GF-D8 (cell line): ENCODE results near the gene NDP.
A peak's percentile ranks its signal among the peaks of the same experiment; 100 is the strongest.

Experiments used
- DNase-seq: peaks from one replicate; lab custom pipeline; 2025; lab: John Stamatoyannopoulos, UW

NDP gene, protein sequence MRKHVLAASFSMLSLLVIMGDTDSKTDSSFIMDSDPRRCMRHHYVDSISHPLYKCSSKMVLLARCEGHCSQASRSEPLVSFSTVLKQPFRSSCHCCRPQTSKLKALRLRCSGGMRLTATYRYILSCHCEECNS

DNA sequence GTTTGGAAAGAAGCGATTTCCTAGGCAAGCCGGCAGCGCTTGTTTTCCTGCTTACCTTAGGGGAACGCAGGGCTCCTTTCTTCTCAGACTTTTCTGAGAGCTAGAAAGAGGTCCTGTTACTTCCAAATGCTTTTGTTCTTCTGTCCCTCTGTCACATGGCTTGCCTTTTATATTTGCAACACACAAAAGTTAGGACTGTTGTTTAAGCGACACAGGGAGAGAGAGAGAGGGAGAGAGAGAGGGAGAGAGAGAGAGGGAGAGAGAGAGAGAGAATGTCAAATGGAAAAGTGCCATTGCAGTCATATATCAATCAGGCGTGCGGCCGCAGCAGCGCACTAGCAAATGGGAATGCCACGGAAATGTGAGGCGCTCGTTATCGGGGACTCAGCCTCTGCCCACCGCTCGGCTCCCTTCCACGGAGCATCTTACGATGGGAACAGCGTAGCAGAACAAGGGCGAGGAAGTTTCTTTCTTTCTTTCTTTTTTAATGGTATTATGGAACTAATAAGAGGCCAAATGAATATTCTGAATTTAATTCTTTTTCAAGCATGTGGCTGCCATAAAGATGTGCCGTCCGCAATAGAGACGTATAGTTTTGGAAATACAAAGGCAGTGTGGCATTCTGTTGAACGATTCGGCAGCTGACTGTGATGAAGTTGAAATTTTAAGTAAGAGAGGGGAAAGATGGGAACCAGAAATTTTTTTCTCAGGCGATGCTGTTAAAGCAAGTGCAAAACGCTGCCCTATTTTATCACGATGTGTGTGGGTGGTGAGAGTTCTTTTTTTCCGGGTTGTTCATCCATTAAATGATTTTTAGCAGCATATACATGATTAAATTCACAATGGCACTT, at the start of gene NDP:
Gene NDP, minus strand, starts transcription at position 142 of the 851 bp plus-strand sequence. CDS start 14,745 bp downstream, outside the sequence.
- no peak for DNase-seq

DNA sequence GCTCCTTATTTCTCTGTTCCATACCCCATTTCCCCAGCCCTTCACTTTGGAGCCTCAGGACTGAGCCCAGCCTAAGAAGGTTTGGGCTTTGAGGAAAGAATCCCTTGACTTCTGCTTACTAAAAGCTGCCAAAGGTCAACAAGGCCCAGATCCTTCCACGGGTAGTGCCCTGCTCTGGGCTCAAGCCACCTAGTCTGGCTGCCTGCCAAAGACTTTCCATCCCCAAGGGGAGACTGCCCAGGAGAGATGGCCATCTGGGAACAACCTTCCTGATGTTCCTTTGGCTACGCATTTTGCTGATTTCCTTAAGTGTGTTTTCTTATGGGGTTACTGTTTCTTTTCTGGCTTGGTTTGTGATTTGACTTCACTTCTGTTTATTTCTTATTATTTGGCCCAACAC, 49.8 kb upstream of the NDP start:
- DNase-seq, result no peak

DNA sequence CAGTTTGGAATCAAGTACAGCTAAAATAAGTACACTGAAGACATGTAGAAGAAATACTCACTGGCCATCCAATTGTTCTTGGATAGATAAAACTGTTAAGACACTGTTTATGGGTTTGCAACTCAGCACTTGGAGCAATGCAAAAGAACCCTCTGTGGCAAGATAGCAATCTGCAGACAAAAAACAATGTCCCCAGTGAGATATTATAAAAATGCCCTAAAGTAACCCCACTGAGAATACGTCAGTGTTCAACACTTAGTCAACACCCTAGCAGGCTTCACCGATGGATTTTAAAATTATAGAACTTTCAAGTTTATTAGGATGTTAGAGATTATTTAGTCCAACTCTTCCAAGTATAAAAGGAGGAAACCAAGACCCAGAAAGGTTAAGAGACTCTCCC, 47.5 kb upstream of the NDP start:
- no peak for DNase-seq

DNA sequence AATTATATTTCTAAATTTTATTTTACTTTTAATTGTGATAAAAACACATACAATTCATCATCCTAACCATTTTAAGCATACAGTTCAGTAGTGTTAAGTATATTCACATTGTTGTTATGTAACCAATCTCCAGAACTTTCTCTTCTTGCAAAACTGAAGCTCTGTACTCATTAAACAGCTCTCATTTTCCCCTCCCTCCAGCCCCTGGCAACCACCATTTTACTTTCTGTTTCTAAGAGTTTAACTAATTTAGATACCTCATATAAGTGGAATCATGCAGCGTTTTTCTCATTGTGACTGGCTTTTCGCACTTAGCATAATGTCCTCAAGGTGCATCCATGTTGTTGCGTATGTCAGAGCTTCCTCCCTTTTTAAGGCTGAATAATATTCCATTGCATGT, 46.7 kb upstream of the NDP start:
- DNase-seq, result no peak

DNA sequence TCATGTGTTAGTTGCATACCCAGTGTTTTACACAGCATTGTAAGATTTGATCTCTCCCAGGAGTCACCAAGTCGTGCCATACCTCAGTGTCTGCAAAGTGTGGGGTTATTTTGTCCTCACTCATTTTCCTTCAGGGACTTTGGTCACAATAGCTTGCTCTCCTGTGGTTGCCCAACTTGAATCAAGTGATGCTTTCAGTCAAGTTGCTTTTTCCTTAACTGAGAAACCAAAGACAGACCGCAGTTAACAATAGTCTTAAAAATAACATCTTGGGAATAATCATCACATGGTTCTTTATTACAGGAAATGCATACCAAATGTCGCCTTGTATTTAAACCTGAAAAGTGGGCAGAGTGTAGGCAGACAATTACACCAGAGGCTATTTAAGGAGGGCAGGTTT, 44.5 kb upstream of the NDP start:
- DNase-seq, result no peak

DNA sequence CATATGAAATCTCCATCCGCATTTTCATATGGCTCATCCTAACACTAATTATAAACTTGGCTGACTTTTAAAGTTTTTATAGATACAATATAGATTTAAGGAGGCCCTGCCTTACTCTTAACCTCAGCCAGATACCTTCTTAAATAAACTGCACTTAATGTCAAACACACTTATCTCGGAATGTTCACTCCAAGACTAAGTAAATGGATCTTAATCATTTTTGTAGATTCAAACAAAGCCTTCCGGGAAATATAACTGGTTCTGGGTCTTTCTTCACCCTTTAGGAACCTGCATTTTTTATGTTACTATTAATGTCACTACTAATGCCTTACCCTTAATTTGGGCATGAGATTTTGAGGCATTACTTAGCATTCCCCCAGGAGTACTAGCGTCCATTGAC, 43.7 kb upstream of the NDP start:
- no peak for DNase-seq

DNA sequence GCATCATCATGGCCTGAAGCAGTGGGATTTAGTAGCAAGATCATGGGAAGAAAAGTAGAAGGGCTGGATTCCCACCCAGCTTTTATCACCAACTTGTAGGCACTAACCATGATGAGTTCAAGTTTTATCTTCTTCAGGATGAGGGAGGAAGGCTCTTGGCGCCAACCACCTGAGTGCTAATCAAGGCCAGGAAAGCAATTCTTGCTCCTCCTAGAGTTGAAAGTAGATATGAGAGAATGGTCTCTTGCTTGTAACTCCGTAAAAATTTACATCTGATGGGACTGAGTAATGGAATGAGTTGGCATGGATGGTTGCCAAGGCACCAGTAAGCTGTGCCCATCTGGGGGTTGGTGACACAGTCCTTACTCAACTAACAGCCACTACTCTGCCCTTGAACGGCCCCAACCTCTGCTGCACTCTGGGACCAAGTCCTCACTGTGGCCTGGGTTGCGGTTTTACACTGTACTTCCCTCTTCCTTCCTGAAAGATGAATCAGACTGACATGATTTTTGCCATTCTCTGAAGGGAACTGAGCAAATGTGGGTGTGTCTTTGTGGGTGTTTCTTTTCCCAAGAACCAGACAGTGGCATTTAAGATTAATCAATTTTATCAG, 39.4 kb upstream of the NDP start:
- DNase-seq, result peak; percentile 50

DNA sequence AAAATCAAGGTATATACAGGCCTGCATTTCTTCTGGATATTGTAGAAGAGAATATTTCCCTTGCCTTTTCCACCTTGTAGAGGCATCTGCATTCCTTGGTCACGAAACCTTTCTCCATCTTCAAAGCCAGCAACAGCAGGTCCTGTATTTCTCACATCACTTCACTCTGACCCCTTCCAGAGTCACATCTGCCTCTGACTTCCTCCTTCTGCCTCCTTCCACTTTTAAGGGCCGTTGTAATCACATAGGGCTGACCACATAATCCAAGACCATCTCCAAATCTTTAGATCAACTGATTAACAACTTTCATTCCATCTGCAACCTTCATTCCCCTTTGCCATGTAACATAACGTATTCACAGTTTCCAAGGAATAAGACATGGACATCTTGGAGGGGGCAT, 38.3 kb upstream of the NDP start:
- DNase-seq, result no peak

DNA sequence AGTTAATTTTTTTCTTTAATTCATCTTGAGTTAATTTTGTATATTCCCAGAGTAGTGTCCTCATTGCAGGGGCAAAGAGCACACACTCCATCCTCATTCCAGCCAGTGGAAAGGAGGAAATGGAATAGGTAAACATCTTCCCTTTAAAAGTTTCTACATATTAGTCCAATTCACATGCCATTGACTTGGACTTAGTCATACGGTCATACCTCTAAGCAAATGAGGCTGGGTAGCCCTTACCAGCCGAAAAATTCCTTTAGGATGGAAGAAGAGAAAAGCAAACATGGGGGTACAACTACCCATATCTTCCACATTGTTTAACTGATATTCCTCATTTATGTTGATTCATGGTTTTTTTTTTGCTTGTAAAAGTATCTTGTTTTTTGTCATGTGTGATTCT, 37.4 kb upstream of the NDP start:
- DNase-seq, result no peak

DNA sequence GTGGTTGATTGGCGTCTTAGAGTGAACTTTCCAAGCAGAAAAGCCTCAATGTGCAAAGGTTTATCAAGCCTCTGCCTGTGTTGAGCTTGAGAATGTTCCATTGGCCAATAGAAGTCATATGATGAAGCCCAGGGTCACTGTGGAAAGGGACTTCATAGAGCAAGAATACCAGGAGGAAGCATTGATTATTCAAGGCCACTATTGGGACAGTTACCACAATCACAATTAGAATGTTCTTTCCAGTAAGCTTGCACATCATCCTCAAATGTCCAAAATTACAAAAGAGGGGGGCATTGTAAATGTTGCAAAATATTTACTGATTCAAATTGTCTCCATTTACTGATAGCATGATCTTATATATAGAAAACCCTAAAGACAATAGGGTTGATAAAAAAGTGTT, 32.9 kb upstream of the NDP start:
- DNase-seq, result no peak

DNA sequence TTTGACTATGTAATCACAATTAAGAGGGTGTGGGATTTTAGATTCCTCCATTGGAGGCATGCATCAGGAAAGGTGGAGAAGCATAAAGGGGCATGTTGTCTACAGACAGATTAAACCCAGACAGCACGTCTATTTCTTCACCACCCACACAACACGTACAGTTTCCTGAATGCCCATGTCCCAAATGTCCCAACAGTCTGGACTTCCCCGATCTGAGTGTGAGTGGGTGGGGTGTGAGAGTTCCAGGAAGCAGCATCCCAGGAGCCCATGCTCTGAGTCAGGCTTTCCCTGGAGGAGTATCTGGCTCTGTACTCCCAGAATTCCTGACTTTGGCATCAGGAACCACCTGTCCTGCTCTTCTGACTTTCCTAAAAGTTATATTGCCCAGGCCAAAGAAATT, 30.8 kb upstream of the NDP start:
- no peak for DNase-seq

DNA sequence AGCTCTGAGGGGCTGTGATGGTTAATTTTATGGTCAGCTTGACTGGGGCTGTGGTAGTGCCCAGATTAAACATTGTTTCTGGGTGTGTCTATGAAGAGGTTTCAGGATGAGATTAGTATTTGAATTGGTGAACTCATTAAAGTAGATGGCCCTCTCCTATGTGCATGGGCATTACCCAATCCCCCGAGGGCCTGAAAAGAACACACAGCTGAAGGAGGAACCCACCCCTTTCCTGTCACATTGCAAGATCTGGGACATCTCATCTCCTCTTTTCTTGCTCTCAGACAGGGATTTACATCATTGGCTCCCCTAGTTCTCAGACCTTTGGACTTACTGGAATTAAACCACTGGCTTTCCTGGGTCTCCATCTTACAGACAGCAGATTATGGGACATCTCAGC, 29.4 kb upstream of the NDP start:
- no peak for DNase-seq

DNA sequence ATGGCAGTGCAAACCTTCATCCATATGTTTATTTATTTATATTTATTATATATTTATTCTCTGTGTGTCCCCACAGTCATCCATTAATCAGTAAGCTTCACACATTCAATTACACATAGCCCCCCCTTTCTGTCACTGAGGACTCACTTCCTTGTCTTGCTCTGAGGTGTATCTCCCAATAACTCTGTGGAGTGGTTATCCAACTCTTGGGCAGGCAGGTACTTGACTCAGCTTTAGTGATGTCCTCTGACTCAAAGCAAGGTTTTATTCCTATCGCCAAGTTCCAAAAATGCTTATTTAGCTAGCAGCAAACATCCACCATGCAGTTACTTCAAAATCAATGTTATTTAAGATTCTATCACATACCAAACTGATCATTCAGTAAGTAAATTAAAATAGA, 25.2 kb upstream of the NDP start:
- no peak for DNase-seq

DNA sequence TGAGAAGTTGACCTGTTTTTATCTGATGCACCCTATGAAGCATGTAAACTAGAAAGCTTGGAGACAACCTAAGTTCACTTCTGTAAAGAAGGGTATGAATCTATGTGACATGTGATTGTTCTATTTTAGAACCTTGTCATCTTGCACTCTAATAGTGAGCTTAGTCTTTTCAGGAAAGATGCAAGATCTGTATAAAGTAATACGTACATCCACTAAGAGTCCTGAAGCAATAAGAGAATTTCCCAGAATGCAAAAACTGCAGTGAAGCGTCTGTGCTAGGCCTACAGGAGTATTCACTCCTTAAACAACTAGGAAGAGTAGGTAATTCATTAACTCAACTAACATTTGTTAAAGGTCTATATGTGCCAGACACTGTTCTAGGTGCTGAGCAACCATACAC, 23.3 kb upstream of the NDP start:
- no peak for DNase-seq

DNA sequence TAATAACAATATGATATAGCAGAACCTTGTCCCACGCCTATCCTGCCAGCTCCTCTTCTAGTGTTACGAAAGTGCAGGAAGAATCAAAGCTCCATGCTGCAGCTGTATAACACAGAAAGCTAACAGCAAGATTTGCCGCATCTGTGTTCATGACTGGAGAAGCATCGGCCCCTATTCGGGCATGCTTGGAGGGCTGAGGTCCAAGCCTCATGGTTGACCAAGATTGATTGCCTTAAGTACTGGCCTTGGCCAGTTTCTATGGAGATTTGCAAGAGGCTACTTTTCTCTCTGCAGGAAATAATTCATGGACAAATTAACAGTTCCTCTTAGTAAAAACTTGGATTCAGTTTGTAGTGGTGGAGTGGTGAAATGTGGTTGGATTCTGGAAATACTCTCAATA, 12.9 kb upstream of the NDP start:
- DNase-seq, result no peak

DNA sequence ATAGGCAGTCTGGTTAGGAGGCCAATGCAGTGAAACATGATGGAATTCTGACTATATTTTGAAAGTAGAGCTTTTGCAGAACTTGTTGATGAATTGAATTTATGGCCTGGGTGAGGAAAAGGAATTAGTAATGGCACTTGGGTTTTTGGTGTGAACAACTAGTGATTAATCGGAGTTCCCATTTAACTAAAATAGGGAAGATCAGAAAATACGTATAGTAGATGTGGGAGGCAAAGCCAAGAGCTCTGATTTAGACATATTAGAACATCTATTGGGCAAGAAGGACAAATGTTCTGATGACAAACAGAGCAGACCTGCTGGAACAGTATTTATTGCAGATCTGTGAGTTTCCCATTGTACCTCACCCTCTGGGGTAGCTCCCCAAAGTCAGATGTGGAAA, 12.3 kb upstream of the NDP start:
- DNase-seq, result no peak

DNA sequence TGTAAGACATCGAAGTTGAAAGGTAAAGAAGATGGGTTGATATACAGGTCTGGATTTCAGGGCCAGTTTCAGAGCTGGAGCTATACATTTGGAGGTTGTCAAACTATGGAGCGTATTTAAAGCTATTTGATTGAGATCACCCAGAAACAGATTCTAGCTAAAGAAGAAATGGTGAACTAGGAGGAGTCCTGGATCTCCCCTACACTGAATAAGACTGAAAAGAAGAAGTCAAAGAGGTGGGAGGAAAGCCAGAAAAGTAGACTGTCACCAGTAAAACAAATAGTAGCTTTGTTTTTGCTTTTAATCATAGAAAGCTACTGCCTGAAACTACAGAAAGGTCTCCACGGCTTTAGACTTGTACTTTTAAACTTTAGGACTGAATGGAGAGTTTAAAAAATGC, 5.0 kb upstream of the NDP start:
- no peak for DNase-seq

DNA sequence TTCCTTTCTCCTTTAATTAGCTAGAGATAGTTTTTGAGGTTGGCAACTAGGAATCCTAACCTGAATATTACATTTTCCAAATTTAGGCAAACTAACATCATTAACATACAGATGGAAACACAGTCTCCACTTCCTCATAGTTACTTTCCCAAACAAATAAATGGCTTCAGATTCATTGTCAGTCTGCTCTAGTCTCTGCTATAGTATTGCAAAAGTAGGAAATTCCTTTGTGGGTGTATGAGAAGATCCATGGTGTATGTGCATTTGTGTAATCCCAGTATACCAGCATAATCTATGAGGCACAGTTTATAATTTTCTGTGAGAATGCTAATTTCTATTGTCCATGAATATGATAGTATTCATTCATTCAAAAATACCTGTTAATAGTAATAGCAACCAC, 3.0 kb upstream of the NDP start:
- DNase-seq, result no peak

DNA sequence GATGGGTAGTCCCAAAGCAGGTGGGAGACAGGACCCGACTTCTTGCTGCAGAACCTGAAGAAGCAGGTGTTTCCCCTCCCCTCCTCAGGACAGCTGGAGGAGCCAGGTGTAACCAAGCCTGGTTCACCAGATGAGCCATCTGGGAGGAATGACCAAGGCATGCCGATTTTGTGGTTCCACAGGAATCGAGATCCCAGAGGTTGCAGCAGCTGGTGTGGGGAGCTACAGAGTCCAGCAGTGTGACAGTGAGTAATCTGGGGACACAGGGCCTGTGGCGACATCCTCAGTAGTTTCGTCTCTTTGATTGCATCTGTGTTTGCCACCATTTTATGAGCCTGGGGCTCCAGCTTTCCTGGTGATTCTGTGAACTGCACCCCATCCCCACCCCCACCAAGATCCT, 2.6 kb upstream of the NDP start:
- DNase-seq, result no peak

DNA sequence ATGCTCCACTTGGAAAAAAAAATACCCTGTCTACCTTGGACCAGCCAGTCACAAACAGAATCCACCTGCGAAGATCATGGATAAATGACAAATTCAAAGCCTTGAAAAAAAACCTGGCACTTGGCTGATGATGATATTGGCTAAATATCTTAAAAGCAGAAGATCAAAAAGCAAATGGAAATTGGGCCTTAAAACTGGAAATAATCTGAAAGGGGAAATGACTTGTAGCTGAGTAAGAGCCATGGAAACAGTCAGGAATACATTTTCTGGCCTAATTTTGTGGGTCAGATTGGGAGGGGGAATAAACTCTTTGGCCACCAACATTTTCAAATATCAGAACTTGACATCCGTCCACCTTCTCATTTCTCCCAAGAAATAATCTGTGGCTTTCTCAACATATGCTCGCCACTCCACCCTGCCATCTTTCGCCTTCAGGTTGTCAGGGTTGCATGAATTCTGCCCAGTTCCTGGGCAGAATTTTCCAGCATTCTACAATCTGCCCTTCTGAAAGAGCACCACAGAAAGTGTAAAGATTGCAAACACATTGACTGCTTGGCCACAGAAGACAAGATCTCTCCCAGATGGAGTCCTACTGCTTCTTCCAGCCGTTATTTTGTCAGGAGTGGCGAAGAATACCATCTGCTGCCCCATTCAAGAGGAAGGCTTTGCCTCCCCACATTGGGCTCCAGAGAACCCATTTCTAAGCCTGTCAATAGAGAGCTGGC, 1.7 kb upstream of the NDP start:
- no peak for DNase-seq

DNA sequence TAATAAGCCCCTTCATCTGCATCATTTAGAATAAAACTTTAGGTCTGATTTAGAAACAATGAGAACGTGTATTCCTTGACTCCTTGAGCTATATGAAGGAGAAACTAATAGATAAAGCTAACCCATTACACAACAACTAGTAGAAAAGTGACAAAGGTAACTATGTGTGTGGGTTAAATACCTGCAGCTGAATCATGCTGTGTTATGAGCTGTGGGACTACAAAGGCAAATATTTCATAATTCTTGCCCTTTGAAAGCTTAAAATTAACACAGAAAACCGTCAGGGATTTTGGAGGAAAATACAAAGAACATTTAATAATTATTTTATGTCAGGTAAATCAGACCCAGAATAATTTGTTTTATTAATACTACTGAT, 898 bp upstream of the NDP start:
- DNase-seq, result no peak

DNA sequence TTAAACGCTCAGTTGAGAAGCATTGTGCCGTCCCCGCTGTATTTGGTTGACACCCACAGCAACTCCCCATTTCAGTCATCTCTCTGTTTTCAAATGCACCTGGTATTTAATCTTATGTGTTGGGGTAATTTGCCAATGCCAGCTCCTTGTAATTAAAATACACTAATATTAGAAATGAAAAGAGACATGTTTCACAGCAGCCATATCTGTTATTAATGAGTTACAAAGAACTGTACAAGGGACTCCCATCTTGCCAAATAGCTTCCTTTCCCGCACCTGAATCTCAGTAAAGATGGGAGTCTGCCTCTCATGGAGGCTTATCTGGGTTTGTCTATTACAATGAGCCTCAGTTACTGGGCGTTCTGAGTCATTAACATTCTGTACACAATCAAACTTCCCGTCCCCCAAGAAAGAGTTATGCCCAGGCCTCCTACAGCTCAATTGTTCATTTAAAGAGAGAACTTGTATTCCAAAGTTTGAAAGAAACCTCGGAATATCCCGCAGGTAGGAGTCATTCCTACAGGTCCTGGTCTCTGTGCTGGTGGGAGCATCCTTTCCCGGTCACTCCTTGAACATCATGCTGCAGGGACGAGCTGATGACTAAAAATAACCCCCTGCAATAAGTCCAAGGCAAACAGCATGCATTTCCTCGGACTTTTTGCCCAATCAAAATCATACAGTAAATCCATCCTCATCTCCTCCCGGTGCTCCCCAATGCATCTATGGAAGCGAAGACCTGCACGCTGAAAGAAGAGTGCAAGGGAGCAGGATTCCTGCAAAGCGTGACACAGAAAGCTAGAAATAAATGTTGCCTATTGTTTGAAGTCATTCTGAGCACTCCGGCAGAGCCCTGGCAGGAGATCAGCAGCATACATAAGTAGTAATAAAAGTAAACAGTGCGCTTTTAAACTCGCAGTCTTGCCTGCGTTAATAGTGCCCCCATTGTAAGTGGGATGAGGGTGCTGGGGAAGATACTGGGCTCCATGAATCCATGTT, 926 bp downstream of the NDP start:
- no peak for DNase-seq
